ENCODE results near the gene CAV1. TPM values are rescaled to one million over a fixed set of nuclear protein-coding genes. Genes with fewer than 3 reads are reported as not detected.

Gene CAV1
- polyA plus RNA-seq, 1 donor (not counting 4 experiments of a cell fraction or from before 2014, with no cell fraction given) = 2,905 TPM

GRCh38 chr7:116493449-116493848 is 31.4 kb upstream of the CAV1 start:
- Histone ChIP-seq H3K27me3 (ENCODE audit: control insufficient read depth, extremely low read depth, insufficient read depth, low read length) (no peaks in the 10 kb centered on the region), H3K27ac (ENCODE audit: control insufficient read depth, insufficient read depth, low read length) (no peak overlapping the region), H2AFZ (ENCODE audit: control insufficient read depth, low read length) (no peak overlapping the region), H4K20me1 (ENCODE audit: control insufficient read depth, extremely low read depth, insufficient read depth, low read length) (no peaks in the 10 kb centered on the region), H3K4me2 (ENCODE audit: control insufficient read depth, extremely low read depth, insufficient read depth, low read depth, low read length) (no peak overlapping the region), H3K79me2 (ENCODE audit: control insufficient read depth, insufficient read depth, low read length) (no peaks in the 10 kb centered on the region), H3K9me3 (ENCODE audit: control insufficient read depth, low read depth, low read length) (no peaks in the 10 kb centered on the region), H3K36me3 (ENCODE audit: control insufficient read depth in 2 of 2, extremely low read depth in 1 of 2, insufficient read depth in 2 of 2, low read length in 2 of 2) (no peaks in the 10 kb centered on the region), H3K4me3 (ENCODE audit: control insufficient read depth in 2 of 3, extremely low read depth in 1 of 3, insufficient read depth in 2 of 3, low read depth in 1 of 3, low read length in 3 of 3) (no peak overlapping the region), H3K9me1 (ENCODE audit: control insufficient read depth, extremely low read depth, insufficient read depth, low read length) (no peaks in the 10 kb centered on the region), H3K9ac (ENCODE audit: control insufficient read depth, extremely low read depth, insufficient read depth, low read length) (no peak overlapping the region), H3K4me1 (ENCODE audit: control insufficient read depth, extremely low read depth, insufficient read depth, low read length) (peaks cover 3% of the 10 kb centered on the region)
- dilution Hi-C loops (cut with MboI; ENCODE audit: extremely low pct_ligation_motif_present, low sequenced_read_pairs) = no loop called here
- TF ChIP-seq EZH2 (IDR thresholded peaks at IDR 0.05; ENCODE audit: low read length) (no peak), CTCF (optimal IDR thresholded peaks at IDR 0.05 in 1 of 3, IDR thresholded peaks at IDR 0.05 in 1 of 3, conservative IDR thresholded peaks at IDR 0.05 in 1 of 3; ENCODE audit: extremely low read depth in 1 of 3, insufficient read depth in 2 of 3, low read length in 3 of 3) (no peak)
- FAIRE-seq = no peak
- DNase-seq (ENCODE audit: low read depth, low spot score) = no peak

DNA sequence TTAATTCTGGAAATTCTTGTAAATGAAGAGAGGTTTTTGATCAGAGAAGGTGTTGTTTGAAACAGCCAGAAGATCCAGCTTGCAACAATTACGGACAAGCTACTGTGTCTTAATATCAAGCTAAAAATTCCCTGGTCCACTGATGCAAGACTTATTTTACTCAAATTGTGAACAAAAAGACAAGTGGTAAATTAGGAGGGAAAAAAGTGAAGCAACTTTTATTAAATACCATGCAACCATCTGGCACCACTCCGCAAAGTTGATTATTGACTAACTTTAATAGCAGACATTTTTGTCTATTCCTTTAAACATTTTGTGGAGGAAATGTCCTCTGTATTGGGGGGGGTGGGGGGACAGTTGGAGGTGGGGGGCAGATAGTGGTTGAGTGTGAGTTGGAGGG is 30.4 kb upstream of the CAV1 start:
- H3K79me2 ChIP-seq (ENCODE audit: control insufficient read depth, insufficient read depth, low read length) = peaks cover 2% of the 10 kb centered on the region
- no peaks in the 10 kb centered on the region for H4K20me1 ChIP-seq (ENCODE audit: control insufficient read depth, extremely low read depth, insufficient read depth, low read length)
- no peak for FAIRE-seq
- no peak overlapping the region for H3K4me3 ChIP-seq (ENCODE audit: control insufficient read depth in 2 of 3, extremely low read depth in 1 of 3, insufficient read depth in 2 of 3, low read depth in 1 of 3, low read length in 3 of 3)
- no peak overlapping the region for H2AFZ ChIP-seq (ENCODE audit: control insufficient read depth, low read length)
- no peak overlapping the region for H3K4me2 ChIP-seq (ENCODE audit: control insufficient read depth, extremely low read depth, insufficient read depth, low read depth, low read length)
- no peaks in the 10 kb centered on the region for H3K9me3 ChIP-seq (ENCODE audit: control insufficient read depth, low read depth, low read length)
- peaks cover 8% of the 10 kb centered on the region for H3K4me1 ChIP-seq (ENCODE audit: control insufficient read depth, extremely low read depth, insufficient read depth, low read length)
- no peak for TF ChIP-seq EZH2 (IDR thresholded peaks at IDR 0.05; ENCODE audit: low read length)
- TF ChIP-seq CTCF (optimal IDR thresholded peaks at IDR 0.05 in 1 of 3, IDR thresholded peaks at IDR 0.05 in 1 of 3, conservative IDR thresholded peaks at IDR 0.05 in 1 of 3; ENCODE audit: extremely low read depth in 1 of 3, insufficient read depth in 2 of 3, low read length in 3 of 3) = no peak
- no peak overlapping the region for H3K27ac ChIP-seq (ENCODE audit: control insufficient read depth, insufficient read depth, low read length)
- no peak overlapping the region for H3K9ac ChIP-seq (ENCODE audit: control insufficient read depth, extremely low read depth, insufficient read depth, low read length)
- no peak for DNase-seq (ENCODE audit: low read depth, low spot score)
- H3K9me1 ChIP-seq (ENCODE audit: control insufficient read depth, extremely low read depth, insufficient read depth, low read length) = no peaks in the 10 kb centered on the region
- no peaks in the 10 kb centered on the region for H3K27me3 ChIP-seq (ENCODE audit: control insufficient read depth, extremely low read depth, insufficient read depth, low read length)
- H3K36me3 ChIP-seq (ENCODE audit: control insufficient read depth in 2 of 2, extremely low read depth in 1 of 2, insufficient read depth in 2 of 2, low read length in 2 of 2) = no peaks in the 10 kb centered on the region
- dilution Hi-C loops (cut with MboI; ENCODE audit: extremely low pct_ligation_motif_present, low sequenced_read_pairs) = no loop called here
